ENCODE measurements around the gene SPO11. TPM values are rescaled to one million over a fixed set of nuclear protein-coding genes. Genes with fewer than 3 reads are reported as not detected.

SPO11 gene
- total RNA-seq, 3 donors from 2014 or later: not detected

GRCh38 chr20:57392512-57393271 is 63.1 kb downstream of the SPO11 start:
- ATAC-seq: peak; percentile 28 to 32
- Mint-ChIP-seq H3K36me3 (ENCODE audit: insufficient read depth) (peaks cover 26% of the 10 kb centered on the region), H3K9me3 (no peaks in the 10 kb centered on the region), H3K4me1 (ENCODE audit: low read depth) (peaks cover 67% of the 10 kb centered on the region), H3K27me3 (ENCODE audit: low read depth) (no peaks in the 10 kb centered on the region), H3K4me3 (peak overlapping the region; percentile 91)
- peak; percentile 53 for DNase-seq

Other genes starting within 250 kb of the SPO11 start
- under 1 TPM in 1 of 3 donors, not detected in 2; 0.08 TPM for gene BMP7, start 63.2 kb upstream of the SPO11 start, total RNA-seq
- gene RAE1, start 21.5 kb downstream of the SPO11 start, total RNA-seq: 10 to 100 TPM; 64.7 to 73.8 (median 68.5) TPM
- gene RBM38, start 61.6 kb downstream of the SPO11 start, total RNA-seq: 100 to 1,000 TPM; 123 to 172 (median 129) TPM
- under 1 TPM; 0.11 to 0.27 (median 0.15) TPM for gene CTCFL, start 195.3 kb downstream of the SPO11 start, total RNA-seq
- gene PCK1, start 231.3 kb downstream of the SPO11 start, total RNA-seq: under 1 TPM; 0.21 to 0.68 (median 0.22) TPM